Panc1 (cell line): ENCODE results near the gene FCN1. TPM values are rescaled to one million over a fixed set of nuclear protein-coding genes. Genes with fewer than 3 reads are reported as not detected.

ENCODE experiments used
- ATAC-seq: fragments of 200-7000 bp; cut with Tn5 transposase; 2 replicates; pipeline ENCODE4 v1.9.1; 2020; ENCODE audit warnings: mild to moderate bottlenecking, moderate library complexity
- BruUV-seq: library from RNA; stranded (reverse); fragments of 400-500 nt; replicated peaks from 2 replicates; lab custom pipeline; 2021; lab: Mats Ljungman, UMichigan
- CTCF ChIA-PET: fragments of 300-600 bp; sonication (Branson Sonifier 250); formaldehyde crosslinking; loops from one replicate; lab custom pipeline; 2022; ENCODE audit warnings: antibody characterized with exemption; lab: Charles Lee
- POLR2A ChIA-PET: fragments of 300-600 bp; sonication (Branson Sonifier 250); formaldehyde crosslinking; loops from one replicate; lab custom pipeline; 2022; ENCODE audit warnings: antibody characterized with exemption; lab: Charles Lee
- DNase-seq: peaks from one replicate; pipeline ENCODE4 v3.0.0-alpha.2; 2010; ENCODE audit warnings: low read depth, low spot score
- H3K27ac ChIP-seq: 2 replicates; pipeline ENCODE4 v1.5.1; 2011; ENCODE audit warnings: mild to moderate bottlenecking, low read length, inconsistent platforms
- H3K27me3 ChIP-seq: fragments of 200-500 bp; sonication (Bioruptor generic); 2 replicates; pipeline ENCODE4 v1.6.0; 2014; ENCODE audit warnings: low read length, inconsistent platforms; ENCODE audit not compliant: control insufficient read depth, insufficient read depth
- H3K36me3 ChIP-seq: fragments of 200-500 bp; sonication (Bioruptor generic); 2 replicates; pipeline ENCODE4 v1.5.1; 2014; ENCODE audit warnings: inconsistent platforms, mild to moderate bottlenecking, low read length, moderate library complexity; ENCODE audit not compliant: control insufficient read depth, insufficient read depth
- H3K4me1 ChIP-seq: 2 replicates; pipeline ENCODE4 v1.5.1; 2011; ENCODE audit warnings: inconsistent platforms, mild to moderate bottlenecking, low read length, moderate library complexity; ENCODE audit not compliant: control insufficient read depth, insufficient read depth
- H3K4me3 ChIP-seq, 2 experiments: 2 replicates each; pipeline ENCODE4 v1.5.1; 2011 to 2012; ENCODE audit warnings: low read depth in 2 of 2, low read length in 2 of 2, mild to moderate bottlenecking in 2 of 2, inconsistent platforms in 1 of 2, moderate library complexity in 1 of 2
- H3K9me3 ChIP-seq: fragments of 200-500 bp; sonication (Bioruptor generic); 2 replicates; pipeline ENCODE4 v1.5.1; 2014; ENCODE audit warnings: low read depth, mild to moderate bottlenecking, inconsistent platforms, low read length, moderate library complexity; ENCODE audit not compliant: control insufficient read depth, insufficient read depth
- POLR2AphosphoS5 ChIP-seq: IDR thresholded peaks from 2 replicates; pipeline ENCODE4 v1.6.1; 2012; ENCODE audit warnings: mild to moderate bottlenecking, low read depth, low read length, moderate library complexity
- SIN3A ChIP-seq: IDR thresholded peaks from 2 replicates; pipeline ENCODE4 v1.6.1; 2012; ENCODE audit warnings: low read depth, mild to moderate bottlenecking, low read length, moderate library complexity, borderline replicate concordance; ENCODE audit not compliant: insufficient read depth
- TCF7L2 ChIP-seq: IDR thresholded peaks from 2 replicates; pipeline ENCODE4 v1.6.1; 2011; ENCODE audit warnings: mild to moderate bottlenecking, low read depth, low read length, inconsistent platforms
- in situ Hi-C: cut with HindIII; loops from 2 replicates; pipeline ENCODE4 v1.10.0; 2016; ENCODE audit warnings: low sequenced_read_pairs, low pct_unique_long_range_greater_than_20kb
- intact Hi-C: fragments of 100-400 bp; cut with micrococcal nuclease; formaldehyde crosslinking; loops from one replicate; pipeline ENCODE4 v1.10.0; 2022; ENCODE audit not compliant: unreplicated experiment
- total RNA-seq: library from RNA; stranded (reverse); gene quantifications from one replicate; pipeline ENCODE4 v1.2.1, GENCODE V29; 2021; ENCODE audit not compliant: unreplicated experiment
- TF ChIP-seq, protein P1 (sequence below): fragments of 450-650 bp; IDR thresholded peaks from 2 replicates; pipeline ENCODE4 v1.5.1; 2017; ENCODE audit warnings: mild to moderate bottlenecking
- TF ChIP-seq, protein P2 (sequence below), 2 experiments: IDR thresholded peaks; 2 replicates each; pipeline ENCODE4 v1.6.1; 2011 to 2012; ENCODE audit warnings: low read depth in 2 of 2, control low read depth in 1 of 2, low read length in 1 of 2, mild to moderate bottlenecking in 1 of 2, moderate library complexity in 1 of 2; ENCODE audit not compliant: insufficient read depth in 1 of 2

Gene FCN1
- total RNA-seq, 1 experiment from 2014 or later: not detected

DNA sequence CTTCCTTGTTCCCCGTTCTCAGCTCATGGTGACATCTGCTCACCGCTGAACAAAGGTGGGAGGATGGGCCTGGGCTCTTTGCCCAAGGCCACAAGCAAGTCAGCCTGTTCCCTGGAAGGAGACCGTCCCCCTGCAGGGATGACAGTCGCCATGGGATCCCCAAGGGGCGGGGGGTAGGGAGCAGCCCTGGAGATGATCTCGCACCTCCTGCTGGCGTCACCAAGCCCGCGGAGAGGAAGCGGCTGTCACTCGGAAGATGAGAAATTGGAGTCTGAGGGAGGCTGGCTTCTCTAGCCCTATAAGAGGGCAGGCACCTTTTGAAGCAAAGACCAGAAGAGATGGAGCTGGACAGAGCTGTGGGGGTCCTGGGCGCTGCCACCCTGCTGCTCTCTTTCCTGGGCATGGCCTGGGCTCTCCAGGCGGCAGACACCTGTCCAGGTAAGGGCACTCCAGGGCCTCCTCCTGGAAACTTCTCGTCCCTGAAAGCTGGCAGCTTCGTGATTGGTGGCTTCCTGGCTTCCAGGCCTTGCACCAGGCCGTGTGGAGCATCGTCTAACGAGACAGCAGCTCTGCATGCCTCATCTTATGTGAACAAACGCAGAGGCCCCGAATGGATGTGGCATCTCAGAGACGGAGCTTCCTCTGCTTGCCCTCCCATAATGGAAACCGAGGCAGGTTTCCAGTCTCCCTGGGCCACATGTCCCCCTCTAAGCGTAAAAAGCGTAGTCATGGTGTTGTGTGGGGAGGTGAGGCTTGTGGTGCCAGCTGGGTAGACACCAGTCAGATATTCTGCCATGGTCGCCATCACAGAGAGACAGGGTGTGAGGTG is 37.0 kb downstream of the FCN1 start, which contains the start of gene FCN2:
Gene FCN2 (plus strand): TSS at position 327 of the 829 bp plus-strand sequence. CDS start 12 bp downstream, at position 339.
- DNase-seq (no peak), ATAC-seq (no peak)
- H3K27ac ChIP-seq: no peak within 1 kb of the TSS
- H3K9me3 ChIP-seq: no peaks in the 10 kb centered on the region
- in situ Hi-C loops: no loop called here
- H3K4me3 ChIP-seq: no peak within 1 kb of the TSS
- ChIA-PET POLR2A (no interaction called here), CTCF (no interaction called here)
- intact Hi-C loops: no loop called here
- BruUV-seq: no TSS peak
- TF ChIP-seq, protein P1, sequence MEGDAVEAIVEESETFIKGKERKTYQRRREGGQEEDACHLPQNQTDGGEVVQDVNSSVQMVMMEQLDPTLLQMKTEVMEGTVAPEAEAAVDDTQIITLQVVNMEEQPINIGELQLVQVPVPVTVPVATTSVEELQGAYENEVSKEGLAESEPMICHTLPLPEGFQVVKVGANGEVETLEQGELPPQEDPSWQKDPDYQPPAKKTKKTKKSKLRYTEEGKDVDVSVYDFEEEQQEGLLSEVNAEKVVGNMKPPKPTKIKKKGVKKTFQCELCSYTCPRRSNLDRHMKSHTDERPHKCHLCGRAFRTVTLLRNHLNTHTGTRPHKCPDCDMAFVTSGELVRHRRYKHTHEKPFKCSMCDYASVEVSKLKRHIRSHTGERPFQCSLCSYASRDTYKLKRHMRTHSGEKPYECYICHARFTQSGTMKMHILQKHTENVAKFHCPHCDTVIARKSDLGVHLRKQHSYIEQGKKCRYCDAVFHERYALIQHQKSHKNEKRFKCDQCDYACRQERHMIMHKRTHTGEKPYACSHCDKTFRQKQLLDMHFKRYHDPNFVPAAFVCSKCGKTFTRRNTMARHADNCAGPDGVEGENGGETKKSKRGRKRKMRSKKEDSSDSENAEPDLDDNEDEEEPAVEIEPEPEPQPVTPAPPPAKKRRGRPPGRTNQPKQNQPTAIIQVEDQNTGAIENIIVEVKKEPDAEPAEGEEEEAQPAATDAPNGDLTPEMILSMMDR: no peak
- no peaks in the 10 kb centered on the region for H3K4me1 ChIP-seq
- H3K27me3 ChIP-seq: no peaks in the 10 kb centered on the region
- H3K36me3 ChIP-seq: no peaks in the 10 kb centered on the region

DNA sequence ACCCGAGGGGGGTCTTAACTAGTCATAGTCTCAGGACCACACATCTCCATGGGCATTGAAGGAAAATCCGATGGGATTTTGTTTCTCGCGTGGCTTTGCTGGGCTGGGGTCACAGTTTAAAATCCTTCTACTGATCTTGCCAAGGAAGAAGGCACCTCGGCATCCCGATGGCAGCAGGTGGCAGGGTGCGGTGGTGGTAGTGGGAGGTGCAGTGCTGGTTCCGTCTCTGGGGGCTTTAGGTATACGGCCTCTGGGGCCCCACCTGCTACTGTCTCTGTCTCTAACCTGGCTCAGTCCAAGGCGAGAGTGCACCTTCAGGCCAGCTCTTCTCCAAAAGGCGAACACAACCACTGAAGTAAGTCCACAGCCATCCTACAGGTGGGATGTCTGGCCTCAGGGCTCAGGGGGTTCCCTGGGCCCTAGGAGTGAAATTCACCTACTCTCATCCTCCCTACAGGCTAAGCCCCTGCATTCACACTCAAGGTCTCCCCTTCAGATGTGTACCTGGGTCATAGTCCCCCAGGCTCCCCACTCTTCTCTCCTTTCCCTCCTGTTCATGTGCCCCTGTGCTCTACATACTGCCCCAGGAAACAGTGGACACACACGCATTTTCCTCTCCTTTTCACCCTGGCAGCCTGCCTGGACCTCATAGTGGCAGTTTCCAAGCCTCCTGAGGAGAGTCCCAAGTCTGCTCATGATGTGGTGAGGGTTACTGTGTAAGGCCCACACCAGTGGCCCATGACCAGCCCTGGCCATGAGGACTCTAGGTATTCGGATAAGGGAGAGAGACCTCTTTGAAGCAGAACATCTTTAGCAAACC is 37.8 kb downstream of the FCN1 start:
- CTCF ChIA-PET: no interaction called here

GRCh38 chr9:134877541-134877940 is 40.2 kb downstream of the FCN1 start:
- no peak for TF ChIP-seq POLR2AphosphoS5
- TF ChIP-seq TCF7L2: no peak
- TF ChIP-seq, protein P2, sequence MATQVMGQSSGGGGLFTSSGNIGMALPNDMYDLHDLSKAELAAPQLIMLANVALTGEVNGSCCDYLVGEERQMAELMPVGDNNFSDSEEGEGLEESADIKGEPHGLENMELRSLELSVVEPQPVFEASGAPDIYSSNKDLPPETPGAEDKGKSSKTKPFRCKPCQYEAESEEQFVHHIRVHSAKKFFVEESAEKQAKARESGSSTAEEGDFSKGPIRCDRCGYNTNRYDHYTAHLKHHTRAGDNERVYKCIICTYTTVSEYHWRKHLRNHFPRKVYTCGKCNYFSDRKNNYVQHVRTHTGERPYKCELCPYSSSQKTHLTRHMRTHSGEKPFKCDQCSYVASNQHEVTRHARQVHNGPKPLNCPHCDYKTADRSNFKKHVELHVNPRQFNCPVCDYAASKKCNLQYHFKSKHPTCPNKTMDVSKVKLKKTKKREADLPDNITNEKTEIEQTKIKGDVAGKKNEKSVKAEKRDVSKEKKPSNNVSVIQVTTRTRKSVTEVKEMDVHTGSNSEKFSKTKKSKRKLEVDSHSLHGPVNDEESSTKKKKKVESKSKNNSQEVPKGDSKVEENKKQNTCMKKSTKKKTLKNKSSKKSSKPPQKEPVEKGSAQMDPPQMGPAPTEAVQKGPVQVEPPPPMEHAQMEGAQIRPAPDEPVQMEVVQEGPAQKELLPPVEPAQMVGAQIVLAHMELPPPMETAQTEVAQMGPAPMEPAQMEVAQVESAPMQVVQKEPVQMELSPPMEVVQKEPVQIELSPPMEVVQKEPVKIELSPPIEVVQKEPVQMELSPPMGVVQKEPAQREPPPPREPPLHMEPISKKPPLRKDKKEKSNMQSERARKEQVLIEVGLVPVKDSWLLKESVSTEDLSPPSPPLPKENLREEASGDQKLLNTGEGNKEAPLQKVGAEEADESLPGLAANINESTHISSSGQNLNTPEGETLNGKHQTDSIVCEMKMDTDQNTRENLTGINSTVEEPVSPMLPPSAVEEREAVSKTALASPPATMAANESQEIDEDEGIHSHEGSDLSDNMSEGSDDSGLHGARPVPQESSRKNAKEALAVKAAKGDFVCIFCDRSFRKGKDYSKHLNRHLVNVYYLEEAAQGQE (IDR thresholded peaks at IDR 0.05; ENCODE audit: insufficient read depth in 1 of 2, low read depth in 2 of 2, low read length in 1 of 2): no peak
- TF ChIP-seq SIN3A: no peak
- TF ChIP-seq, protein P1: no peak
- H3K27me3 ChIP-seq: no peaks in the 10 kb centered on the region
- no peak for DNase-seq
- H3K4me3 ChIP-seq: no peak overlapping the region
- no peak for ATAC-seq
- ChIA-PET CTCF (no interaction called here), POLR2A (no interaction called here)
- intact Hi-C loops: no loop called here
- H3K9me3 ChIP-seq: no peaks in the 10 kb centered on the region
- no TSS peak for BruUV-seq
- H3K36me3 ChIP-seq: no peaks in the 10 kb centered on the region
- H3K27ac ChIP-seq: no peak overlapping the region
- in situ Hi-C loops: no loop called here
- H3K4me1 ChIP-seq: no peaks in the 10 kb centered on the region

More for the DNA sequence above, 37.8 kb downstream of the FCN1 start:
- H3K9me3 ChIP-seq: no peaks in the 10 kb centered on the region
- intact Hi-C loops (no loop called here), in situ Hi-C loops (no loop called here)
- no peak overlapping the region for H3K4me3 ChIP-seq
- ATAC-seq (no peak), DNase-seq (no peak)
- no TSS peak for BruUV-seq
- POLR2A ChIA-PET: no interaction called here
- no peak overlapping the region for H3K27ac ChIP-seq
- H3K27me3 ChIP-seq: no peaks in the 10 kb centered on the region
- TF ChIP-seq, protein P1: no peak
- TF ChIP-seq TCF7L2 (no peak), SIN3A (no peak)
- no peaks in the 10 kb centered on the region for H3K36me3 ChIP-seq
- no peaks in the 10 kb centered on the region for H3K4me1 ChIP-seq
